Motor neuron (in vitro differentiated cells): ENCODE data around the gene HECTD4. TPM values are rescaled to one million over a fixed set of nuclear protein-coding genes. Genes with fewer than 3 reads are reported as not detected.
"Not testable (repeated sequence)": the region's sequence is repeated elsewhere in the genome, so short reads cannot be mapped to it uniquely, and the experiment has no call there.

ENCODE experiments used
- ATAC-seq, 8 experiments: fragments of 200-7000 bp; cut with Tn5 transposase; replicated peaks in 6 of 8; 2 replicates each; pipeline ENCODE4 v1.8.0; 2021; ENCODE audit warnings: mild to moderate bottlenecking in 8 of 8, moderate library complexity in 8 of 8
- H3K27ac ChIP-seq, 2 donors: fragments of 250-450 bp; sonication (Bioruptor Pico); 2 replicates each; pipeline ENCODE4 v1.9.0; 2021; ENCODE audit warnings: antibody characterized with exemption in 2 of 2, mild to moderate bottlenecking in 2 of 2, moderate library complexity in 1 of 2
- H3K4me1 ChIP-seq, 2 donors: fragments of 250-450 bp; sonication (Bioruptor Pico); replicated peaks in 1 of 2; 2 replicates each; pipeline ENCODE4 v1.6.1; 2021; ENCODE audit warnings: antibody characterized with exemption in 2 of 2, mild to moderate bottlenecking in 2 of 2, moderate library complexity in 1 of 2
- H3K4me3 ChIP-seq, 5 donors: fragments of 250-450 bp; sonication (Bioruptor Pico); 2 replicates each; pipeline ENCODE4 v1.9.0; 2021; ENCODE audit warnings: antibody characterized with exemption in 5 of 5, mild to moderate bottlenecking in 5 of 5, moderate library complexity in 4 of 5
- WGBS, 10 experiments: fragments of 450-650 bp; shearing (Covaris generic); methylation state at CpG; one replicate each; pipeline ENCODE4 v1.0.0; 2022; 5-methylcytosine and 5-hydroxymethylcytosine counted together
- in situ Hi-C, 9 experiments: fragments of 400-800 bp; cut with MboI; loops; one replicate each; pipeline ENCODE4 v1.15.0; 2021; ENCODE audit warnings: low sequenced_read_pairs in 9 of 9, low pct_unique_long_range_greater_than_20kb in 2 of 9; ENCODE audit not compliant: unreplicated experiment in 9 of 9
- total RNA-seq, 8 experiments: library from RNA; unstranded; fragments of 300-600 nt; gene quantifications; 2 replicates each; pipeline versions ENCODE4 v1.2.3 to v1.2.4, GENCODE V29; 2022

Gene HECTD4
- total RNA-seq, 8 experiments from 2014 or later: 15.2 to 80.4 (median 40.3) TPM

DNA sequence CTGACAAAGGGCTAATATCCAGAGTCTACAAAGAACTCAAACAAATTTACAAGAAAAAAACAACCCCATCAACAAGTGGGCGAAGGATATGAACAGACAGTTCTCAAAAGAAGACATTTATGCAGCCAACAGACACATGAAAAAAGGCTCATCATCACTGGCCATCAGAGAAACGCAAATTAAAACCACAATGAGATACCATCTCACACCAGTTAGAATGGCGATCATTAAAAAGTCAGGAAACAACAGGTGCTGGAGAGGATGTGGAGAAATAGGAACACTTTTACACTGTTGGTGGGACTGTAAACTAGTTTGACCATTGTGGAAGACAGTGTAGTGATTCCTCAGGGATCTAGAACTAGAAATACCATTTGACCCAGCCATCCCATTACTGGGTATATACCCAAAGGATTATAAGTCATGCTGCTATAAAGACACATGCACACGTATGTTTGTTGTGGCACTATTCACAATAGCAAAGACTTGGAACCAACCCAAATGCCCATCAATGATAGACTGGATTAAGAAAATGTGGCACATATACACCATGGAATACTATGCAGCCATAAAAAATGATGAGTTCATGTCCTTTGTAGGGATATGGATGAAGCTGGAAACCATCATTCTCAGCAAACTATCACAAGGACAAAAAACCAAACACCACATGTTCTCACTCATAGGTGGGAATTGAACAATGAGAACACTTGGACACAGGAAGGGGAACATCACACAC lies 7.9 kb upstream of the HECTD4 start:
- WGBS, 10 experiments: 90% methylated on average over 1 of the region's 4 CpGs; no CpG with 5 or more reads in 9 of the 10 experiments
- ATAC-seq, H3K27ac ChIP-seq, H3K4me3 ChIP-seq: not testable (repeated sequence)
- H3K4me1 ChIP-seq: peaks cover 12% of the 10 kb centered on the region in 2 donors
- in situ Hi-C loops: loop anchor here in 3 of 9 experiments (25.0 kb wide), 2 partner anchors 103 to 128 kb away; no protein-coding TSS in a partner anchor

- no peak for ATAC-seq
- WGBS, 10 experiments: 77 to 100% (median 96%) methylated on average over 1 to 4 of the region's 4 CpGs; no CpG with 5 or more reads in 2 of the 10 experiments
- Histone ChIP-seq H3K4me3 (no peak overlapping the region), H3K27ac (no peak overlapping the region), H3K4me1 (peaks cover 12% of the 10 kb centered on the region in 2 donors)
- in situ Hi-C loops: loop anchor here in 3 of 9 experiments (25.0 kb wide), 2 partner anchors 102 to 127 kb away; no protein-coding TSS in a partner anchor
These were observed 7.0 kb upstream of the HECTD4 start for GRCh38 chr12:112389228-112389627.

- ATAC-seq: no peak
- no peak overlapping the region for H3K4me3 ChIP-seq
- in situ Hi-C loops: loop anchor here in 3 of 9 experiments (25.0 kb wide), 2 partner anchors 99 to 124 kb away; no protein-coding TSS in a partner anchor
- WGBS, 10 experiments: 42 to 100% (median 67%) methylated on average over 1 to 3 of the region's 3 CpGs; no CpG with 5 or more reads in 1 of the 10 experiments
- peaks cover 12 to 15% of the 10 kb centered on the region in 2 donors for H3K4me1 ChIP-seq
- peak overlapping the region; percentile 2 to 10 for H3K27ac ChIP-seq
These were observed 4.5 kb upstream of the HECTD4 start for GRCh38 chr12:112386726-112387125.

- 78 to 96% (median 85%) methylated on average over 2 to 9 of the region's 11 CpGs; no CpG with 5 or more reads in 2 of the 10 experiments for WGBS, 10 experiments
- no peak for ATAC-seq
- Histone ChIP-seq H3K4me3 (peak overlapping the region in 3 of 5 donors; percentile 89 to 100 (median 95)), H3K4me1 (peaks cover 19 to 20% of the 10 kb centered on the region in 2 donors), H3K27ac (peak overlapping the region in 1 of 2 donors; percentile 95)
- in situ Hi-C loops: loop anchor here in 3 of 9 experiments (25.0 kb wide), 2 partner anchors 96 to 121 kb away; no protein-coding TSS in a partner anchor
These were observed 635 bp upstream of the HECTD4 start for GRCh38 chr12:112382866-112383265.

GRCh38 chr12:112381406-112381882 lies 787 bp downstream of the HECTD4 start:
- peak overlapping the region; percentile 89 to 100 (median 93) for H3K4me3 ChIP-seq
- H3K4me1 ChIP-seq: peaks cover 11 to 12% of the 10 kb centered on the region in 2 donors
- WGBS, 10 experiments: 0% methylated on average over 3 of the region's 33 CpGs; no CpG with 5 or more reads in 9 of the 10 experiments
- in situ Hi-C loops: loop anchor here in 3 of 9 experiments (25.0 kb wide), 2 partner anchors 94 to 119 kb away; no protein-coding TSS in a partner anchor
- H3K27ac ChIP-seq: peak overlapping the region; percentile 88 to 95
- ATAC-seq: peak in 6 of 8 experiments; percentile 24 to 50 (median 38)

DNA sequence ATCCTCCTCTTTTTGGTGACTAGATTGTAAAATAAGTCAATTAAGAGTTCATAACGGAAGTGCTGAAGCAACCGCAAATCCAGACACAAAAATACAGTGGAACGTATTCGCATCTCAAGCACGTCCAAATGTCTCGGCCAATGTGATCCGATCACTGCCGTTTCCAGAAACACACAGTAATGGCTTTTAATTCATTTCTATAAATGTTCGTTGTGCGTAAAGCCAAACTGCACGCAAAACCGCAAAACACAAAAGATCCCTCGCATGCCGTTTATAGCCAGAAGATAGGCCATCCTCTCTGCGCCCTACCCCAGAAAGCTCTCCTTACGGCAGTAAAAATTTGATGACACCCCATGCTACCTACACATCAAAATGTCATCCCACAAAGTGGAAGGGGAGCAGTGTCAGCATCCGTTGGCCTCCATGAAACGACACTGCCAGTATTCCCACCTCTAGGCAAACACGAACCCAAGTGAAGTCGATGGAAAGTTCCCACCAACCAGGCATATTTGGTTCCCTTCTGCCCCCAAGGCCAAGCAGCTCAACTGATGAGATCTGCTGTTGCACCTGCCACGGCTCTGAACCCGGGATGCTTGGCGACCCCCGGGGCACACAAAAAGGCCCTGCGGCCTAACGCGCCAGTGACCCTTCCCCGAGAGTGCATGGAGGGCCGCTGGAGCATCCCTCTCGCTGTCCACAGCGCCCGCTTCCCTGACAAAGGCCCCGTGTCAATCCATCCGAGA lies 1.4 kb downstream of the HECTD4 start:
- H3K4me1 ChIP-seq: peaks cover 7 to 8% of the 10 kb centered on the region in 2 donors
- H3K27ac ChIP-seq: peak overlapping the region; percentile 88 to 95
- in situ Hi-C loops: loop anchor here in 3 of 9 experiments (25.0 kb wide), 2 partner anchors 94 to 119 kb away; no protein-coding TSS in a partner anchor
- 0 to 77% (median 42%) methylated on average over 3 to 24 of the region's 34 CpGs; no CpG with 5 or more reads in 1 of the 10 experiments for WGBS, 10 experiments
- H3K4me3 ChIP-seq: peak overlapping the region; percentile 89 to 100 (median 93)
- peak in 7 of 8 experiments; percentile 5 to 36 (median 21) for ATAC-seq

DNA sequence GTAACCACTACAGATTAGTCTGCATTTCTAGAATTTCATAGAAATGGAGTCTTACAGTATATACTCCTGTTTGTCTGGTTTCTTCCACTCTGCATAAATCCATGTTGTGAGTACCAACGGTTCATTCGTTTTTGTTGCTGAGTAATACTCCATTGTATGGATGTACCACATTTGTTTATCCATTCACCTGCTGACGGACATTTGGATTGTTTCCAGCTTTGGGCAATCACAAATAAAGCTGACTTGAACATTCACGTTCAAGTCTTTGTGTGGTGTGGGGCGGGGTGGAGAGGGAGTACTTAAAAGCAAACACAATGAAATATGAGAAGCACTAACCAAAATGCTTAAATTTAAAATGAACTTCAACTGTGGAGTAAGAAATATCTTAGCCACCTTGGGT lies 7.1 kb downstream of the HECTD4 start:
- in situ Hi-C loops: loop anchor here in 3 of 9 experiments (25.0 kb wide), 2 partner anchors 88 to 113 kb away; no protein-coding TSS in a partner anchor
- Histone ChIP-seq H3K4me3 (no peak overlapping the region), H3K4me1 (peaks cover 0 to 5% of the 10 kb centered on the region in 2 donors), H3K27ac (no peak overlapping the region)
- WGBS, 10 experiments: 50 to 100% (median 87%) methylated on average over 1 to 5 of the region's 5 CpGs; no CpG with 5 or more reads in 2 of the 10 experiments
- no peak for ATAC-seq

- Histone ChIP-seq H3K27ac (no peak overlapping the region), H3K4me1 (no peaks in the 10 kb centered on the region), H3K4me3 (no peak overlapping the region)
- 80 to 100% (median 90%) methylated on average over 1 to 3 of the region's 3 CpGs; no CpG with 5 or more reads in 2 of the 10 experiments for WGBS, 10 experiments
- peak in 1 of 8 experiments; percentile 19 for ATAC-seq
- in situ Hi-C loops: no loop called here
These were observed 8.0 kb downstream of the HECTD4 start for GRCh38 chr12:112374166-112374740.

- no peak for ATAC-seq
- Histone ChIP-seq H3K4me3 (no peak overlapping the region), H3K27ac (no peak overlapping the region), H3K4me1 (no peaks in the 10 kb centered on the region)
- in situ Hi-C loops: no loop called here
- 84 to 100% (median 94%) methylated on average over 2 to 7 of the region's 8 CpGs; no CpG with 5 or more reads in 2 of the 10 experiments for WGBS, 10 experiments
These were observed 11.2 kb downstream of the HECTD4 start for GRCh38 chr12:112370868-112371510.

GRCh38 chr12:112370199-112370598 lies 12.0 kb downstream of the HECTD4 start:
- in situ Hi-C loops: no loop called here
- ATAC-seq: no peak
- 0 to 86% (median 70%) methylated on average over 1 of the region's 1 CpG; no CpG with 5 or more reads in 3 of the 10 experiments for WGBS, 10 experiments
- peak overlapping the region in 1 of 2 donors; percentile 3 for H3K27ac ChIP-seq
- H3K4me3 ChIP-seq: no peak overlapping the region
- no peaks in the 10 kb centered on the region for H3K4me1 ChIP-seq

DNA sequence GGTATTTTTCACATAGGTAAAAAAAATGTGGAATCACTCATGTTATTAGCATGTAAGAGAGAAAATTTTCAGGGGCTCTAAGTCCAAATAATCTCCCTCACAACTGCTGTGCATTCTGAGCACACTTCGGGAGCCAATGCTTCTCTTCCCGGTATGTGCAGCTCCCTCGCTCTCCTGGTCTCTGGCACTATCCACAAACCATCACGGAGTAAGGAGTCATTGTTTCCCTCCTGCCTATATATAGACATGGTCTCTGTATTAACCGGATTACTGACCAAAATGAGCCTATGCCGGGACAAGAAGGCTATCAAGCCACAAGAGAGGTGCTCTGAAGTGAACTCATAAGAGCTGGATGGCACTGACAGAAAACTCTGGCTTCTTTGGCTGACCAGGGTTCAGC lies 13.4 kb downstream of the HECTD4 start:
- peak in 1 of 8 experiments; percentile 37 for ATAC-seq
- in situ Hi-C loops: no loop called here
- no peak overlapping the region for H3K27ac ChIP-seq
- no peak overlapping the region for H3K4me3 ChIP-seq
- H3K4me1 ChIP-seq: no peaks in the 10 kb centered on the region
- 38 to 100% (median 80%) methylated on average over 1 to 6 of the region's 6 CpGs; no CpG with 5 or more reads in 1 of the 10 experiments for WGBS, 10 experiments

DNA sequence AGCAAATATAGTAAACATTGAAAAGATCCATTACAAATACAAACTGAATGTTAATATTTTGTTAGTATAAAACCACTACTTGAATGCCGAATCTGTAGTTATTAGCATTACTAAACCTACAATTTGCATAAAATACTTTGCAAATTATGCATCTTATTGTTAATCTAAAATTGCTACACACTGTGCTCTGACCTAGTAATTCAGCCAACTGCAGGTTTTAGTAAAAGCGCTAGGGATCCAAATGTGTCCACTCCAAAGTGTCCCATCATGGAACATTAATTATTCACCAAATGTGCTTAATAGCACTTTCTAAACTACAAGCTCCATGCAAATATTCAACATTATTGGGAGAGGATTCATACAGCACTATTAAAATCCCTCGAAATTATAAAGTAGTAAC lies 14.3 kb downstream of the HECTD4 start:
- no peak overlapping the region for H3K4me3 ChIP-seq
- no peaks in the 10 kb centered on the region for H3K4me1 ChIP-seq
- in situ Hi-C loops: no loop called here
- 9 to 100% (median 79%) methylated on average over 1 to 3 of the region's 3 CpGs; no CpG with 5 or more reads in 1 of the 10 experiments for WGBS, 10 experiments
- ATAC-seq: peak in 3 of 8 experiments; percentile 27 to 50 (median 30)
- H3K27ac ChIP-seq: no peak overlapping the region
